ENCODE measurements around the gene CAMTA1. TPM values are rescaled to one million over a fixed set of nuclear protein-coding genes. Genes with fewer than 3 reads are reported as not detected.

Gene CAMTA1
- total RNA-seq, 6 experiments from 2014 or later, result 78.1 to 96.6 (median 86.1) TPM

GRCh38 chr1:6962996-6963911 lies 178.0 kb downstream of the CAMTA1 start:
- Mint-ChIP-seq H3K27ac (no peak overlapping the region), H3K9me3 (no peaks in the 10 kb centered on the region), H3K4me1 (ENCODE audit: low read depth) (peaks cover 32% of the 10 kb centered on the region), H3K36me3 (ENCODE audit: low read depth) (no peaks in the 10 kb centered on the region; the same call in 1 of the 2 replicates), H3K4me3 (no peak overlapping the region), H3K27me3 (ENCODE audit: insufficient read depth) (peaks cover 8% of the 10 kb centered on the region)
- TF ChIP-seq, protein P1, sequence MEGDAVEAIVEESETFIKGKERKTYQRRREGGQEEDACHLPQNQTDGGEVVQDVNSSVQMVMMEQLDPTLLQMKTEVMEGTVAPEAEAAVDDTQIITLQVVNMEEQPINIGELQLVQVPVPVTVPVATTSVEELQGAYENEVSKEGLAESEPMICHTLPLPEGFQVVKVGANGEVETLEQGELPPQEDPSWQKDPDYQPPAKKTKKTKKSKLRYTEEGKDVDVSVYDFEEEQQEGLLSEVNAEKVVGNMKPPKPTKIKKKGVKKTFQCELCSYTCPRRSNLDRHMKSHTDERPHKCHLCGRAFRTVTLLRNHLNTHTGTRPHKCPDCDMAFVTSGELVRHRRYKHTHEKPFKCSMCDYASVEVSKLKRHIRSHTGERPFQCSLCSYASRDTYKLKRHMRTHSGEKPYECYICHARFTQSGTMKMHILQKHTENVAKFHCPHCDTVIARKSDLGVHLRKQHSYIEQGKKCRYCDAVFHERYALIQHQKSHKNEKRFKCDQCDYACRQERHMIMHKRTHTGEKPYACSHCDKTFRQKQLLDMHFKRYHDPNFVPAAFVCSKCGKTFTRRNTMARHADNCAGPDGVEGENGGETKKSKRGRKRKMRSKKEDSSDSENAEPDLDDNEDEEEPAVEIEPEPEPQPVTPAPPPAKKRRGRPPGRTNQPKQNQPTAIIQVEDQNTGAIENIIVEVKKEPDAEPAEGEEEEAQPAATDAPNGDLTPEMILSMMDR (IDR thresholded peaks at IDR 0.05), result no peak
- no peak for DNase-seq

DNA sequence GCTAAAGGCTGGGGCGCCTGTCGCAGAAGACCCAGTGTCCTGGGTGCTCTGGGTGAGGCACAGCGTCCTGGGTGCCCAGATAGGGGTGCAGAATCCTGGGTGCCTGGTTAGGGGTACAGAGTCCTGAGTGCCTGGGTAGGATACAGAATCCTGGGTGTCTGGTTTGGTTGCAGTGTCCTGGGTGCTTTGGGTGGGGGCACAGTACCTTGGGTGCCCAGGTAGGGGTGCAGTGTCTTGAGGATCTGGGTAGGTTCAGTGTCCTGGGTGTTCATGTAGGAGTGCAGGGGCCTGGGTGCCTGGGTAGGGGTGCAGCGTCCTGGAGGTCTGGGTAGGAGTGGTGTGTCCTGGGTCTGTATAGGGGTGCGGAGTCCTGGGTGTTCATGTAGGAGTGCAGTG lies 178.7 kb downstream of the CAMTA1 start:
- Mint-ChIP-seq H3K27ac (no peak overlapping the region), H3K27me3 (ENCODE audit: insufficient read depth) (peaks cover 11% of the 10 kb centered on the region), H3K4me3 (no peak overlapping the region), H3K36me3 (ENCODE audit: low read depth) (no peaks in the 10 kb centered on the region; the same call in 1 of the 2 replicates), H3K4me1 (ENCODE audit: low read depth) (peaks cover 39% of the 10 kb centered on the region), H3K9me3 (no peaks in the 10 kb centered on the region)
- DNase-seq, result no peak
- TF ChIP-seq, protein P1 (IDR thresholded peaks at IDR 0.05), result no peak

GRCh38 chr1:6965083-6965934 lies 180.1 kb downstream of the CAMTA1 start:
- peaks cover 9% of the 10 kb centered on the region for H3K27me3 Mint-ChIP-seq (ENCODE audit: insufficient read depth)
- H3K4me1 Mint-ChIP-seq (ENCODE audit: low read depth), result peaks cover 34% of the 10 kb centered on the region
- no peak overlapping the region for H3K4me3 Mint-ChIP-seq
- DNase-seq, result no peak
- no peak overlapping the region for H3K27ac Mint-ChIP-seq
- TF ChIP-seq, protein P1 (IDR thresholded peaks at IDR 0.05), result no peak
- no peaks in the 10 kb centered on the region; the same call in 1 of the 2 replicates for H3K36me3 Mint-ChIP-seq (ENCODE audit: low read depth)
- H3K9me3 Mint-ChIP-seq, result no peaks in the 10 kb centered on the region

DNA sequence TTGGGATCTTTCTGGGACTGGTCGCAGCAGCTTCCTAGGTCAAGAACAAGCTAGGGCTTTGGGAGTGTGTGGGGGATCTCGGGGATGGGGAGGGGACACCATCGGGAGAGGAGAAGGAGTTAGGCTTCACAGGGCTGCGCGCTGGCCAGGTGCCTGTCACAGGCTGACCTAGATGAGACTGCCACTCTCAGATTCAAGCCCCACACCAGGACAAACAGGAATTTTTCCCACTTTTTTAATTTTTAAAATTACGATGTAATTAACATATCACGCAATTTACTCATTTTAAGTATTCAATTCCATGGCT lies 180.6 kb downstream of the CAMTA1 start:
- TF ChIP-seq, protein P1 (IDR thresholded peaks at IDR 0.05), result no peak
- peaks cover 9% of the 10 kb centered on the region for H3K27me3 Mint-ChIP-seq (ENCODE audit: insufficient read depth)

DNA sequence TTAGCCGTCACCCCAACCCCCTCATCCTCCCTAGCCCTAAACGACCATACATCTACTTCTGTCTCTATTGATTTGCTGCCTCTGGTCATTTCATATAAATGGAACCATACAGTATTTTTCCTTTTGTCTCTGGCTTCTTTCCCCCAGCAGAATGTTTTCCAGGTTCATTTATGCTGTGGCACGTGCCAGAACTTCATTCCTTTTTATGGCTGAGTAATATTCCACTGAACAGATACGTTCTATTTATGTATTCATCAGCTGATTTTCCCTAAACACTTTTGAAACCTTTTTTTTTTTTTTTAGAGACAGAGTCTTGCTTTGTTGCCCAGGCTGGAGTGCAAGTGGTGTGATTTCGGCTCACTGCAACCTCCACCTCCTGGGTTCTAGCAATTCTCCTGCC lies 181.1 kb downstream of the CAMTA1 start:
- DNase-seq, result no peak
- Mint-ChIP-seq H3K27ac (no peak overlapping the region), H3K27me3 (ENCODE audit: insufficient read depth) (peaks cover 9% of the 10 kb centered on the region), H3K4me1 (ENCODE audit: low read depth) (peaks cover 32% of the 10 kb centered on the region), H3K36me3 (ENCODE audit: low read depth) (no peaks in the 10 kb centered on the region; the same call in 1 of the 2 replicates), H3K9me3 (no peaks in the 10 kb centered on the region), H3K4me3 (no peak overlapping the region)
- TF ChIP-seq, protein P1 (IDR thresholded peaks at IDR 0.05), result no peak

More for the DNA sequence above, 180.6 kb downstream of the CAMTA1 start:
- no peak for DNase-seq
- Mint-ChIP-seq H3K27ac (no peak overlapping the region), H3K36me3 (ENCODE audit: low read depth) (no peaks in the 10 kb centered on the region; the same call in 1 of the 2 replicates), H3K4me1 (ENCODE audit: low read depth) (peaks cover 32% of the 10 kb centered on the region), H3K4me3 (no peak overlapping the region), H3K9me3 (no peaks in the 10 kb centered on the region)
